KMS-11 (cell line): ENCODE measurements around the gene PRKCE.

Experiments
- H2AFZ ChIP-seq: fragments of 200-600 bp; sonication (generic); 2 replicates; pipeline ENCODE4 v1.6.1; 2016; ENCODE audit warnings: antibody characterized with exemption, mixed run types, low read depth
- H3K27ac ChIP-seq: fragments of 200-600 bp; sonication (generic); 2 replicates; pipeline ENCODE4 v1.6.1; 2016; ENCODE audit warnings: mild to moderate bottlenecking, mixed run types
- H3K27me3 ChIP-seq: fragments of 200-600 bp; sonication (generic); 2 replicates; pipeline ENCODE4 v1.6.1; 2017; ENCODE audit warnings: mild to moderate bottlenecking, low read depth, mixed run types, moderate library complexity; ENCODE audit not compliant: insufficient read depth
- H3K36me3 ChIP-seq: fragments of 200-600 bp; sonication (generic); 2 replicates; pipeline ENCODE4 v1.6.1; 2017; ENCODE audit warnings: mild to moderate bottlenecking, mixed run types; ENCODE audit not compliant: insufficient read depth
- H3K4me1 ChIP-seq: fragments of 200-600 bp; sonication (generic); 2 replicates; pipeline ENCODE4 v1.6.1; 2016; ENCODE audit warnings: mild to moderate bottlenecking, low read depth, mixed run types; ENCODE audit not compliant: poor library complexity, severe bottlenecking
- H3K4me2 ChIP-seq: fragments of 200-600 bp; sonication (generic); 2 replicates; pipeline ENCODE4 v1.7.0; 2016; ENCODE audit warnings: mild to moderate bottlenecking, mixed run types
- H3K4me3 ChIP-seq: fragments of 200-600 bp; sonication (generic); IDR thresholded peaks from 2 replicates; pipeline ENCODE4 v1.6.1; 2017; ENCODE audit warnings: low read depth, low read length, mixed read lengths; ENCODE audit not compliant: insufficient read depth
- H3K79me2 ChIP-seq: fragments of 200-600 bp; sonication (generic); 2 replicates; pipeline ENCODE4 v1.6.1; 2016; ENCODE audit warnings: low read depth, mixed run types; ENCODE audit not compliant: insufficient read depth
- H3K9ac ChIP-seq: fragments of 200-600 bp; sonication (generic); 2 replicates; pipeline ENCODE4 v1.6.1; 2016; ENCODE audit warnings: mild to moderate bottlenecking, mixed run types
- H4K20me1 ChIP-seq: fragments of 200-600 bp; sonication (generic); 2 replicates; pipeline ENCODE4 v1.6.1; 2016; ENCODE audit warnings: mild to moderate bottlenecking, mixed run types; ENCODE audit not compliant: insufficient read depth
- CTCF ChIP-seq: fragments of 200-600 bp; sonication (generic); conservative IDR thresholded peaks from 2 replicates; pipeline ENCODE4 v1.6.1; 2017; ENCODE audit warnings: low read depth, mild to moderate bottlenecking, antibody characterized with exemption, low read length, moderate library complexity, mixed read lengths

PRKCE gene

DNA sequence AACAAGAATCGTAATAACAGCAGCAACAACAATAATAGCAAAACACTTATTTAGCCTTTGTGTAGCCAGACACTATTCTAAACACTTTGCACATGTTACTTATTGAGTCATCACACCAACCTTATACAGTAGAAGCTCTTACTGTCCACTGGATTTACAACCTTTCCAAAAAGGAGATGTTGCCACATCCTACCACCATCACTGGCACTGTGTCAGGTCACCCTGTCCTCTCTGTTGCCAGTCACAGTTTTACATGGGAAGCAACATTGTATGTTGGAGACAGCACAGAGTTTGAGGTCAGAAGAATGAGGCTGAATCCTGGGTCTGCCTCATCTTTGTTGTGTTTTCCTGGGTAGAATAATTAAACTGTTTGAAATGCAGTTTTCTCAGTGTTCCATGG is 444.4 kb downstream of the PRKCE start:
- H3K9ac ChIP-seq, result no peak overlapping the region
- H3K79me2 ChIP-seq, result no peaks in the 10 kb centered on the region
- no peak overlapping the region for H3K27ac ChIP-seq
- H2AFZ ChIP-seq, result no peak overlapping the region
- no peaks in the 10 kb centered on the region for H3K27me3 ChIP-seq
- H3K4me1 ChIP-seq, result no peaks in the 10 kb centered on the region
- H3K4me3 ChIP-seq, result no peak overlapping the region
- H4K20me1 ChIP-seq, result no peaks in the 10 kb centered on the region
- H3K4me2 ChIP-seq, result no peak overlapping the region
- H3K36me3 ChIP-seq, result no peaks in the 10 kb centered on the region
- TF ChIP-seq CTCF, result no peak

- no peaks in the 10 kb centered on the region for H3K4me1 ChIP-seq
- H2AFZ ChIP-seq, result no peak overlapping the region
- H3K79me2 ChIP-seq, result no peaks in the 10 kb centered on the region
- no peak overlapping the region for H3K4me3 ChIP-seq
- no peak for TF ChIP-seq CTCF
- no peak overlapping the region for H3K9ac ChIP-seq
- H3K4me2 ChIP-seq, result no peak overlapping the region
- H4K20me1 ChIP-seq, result no peaks in the 10 kb centered on the region
- no peaks in the 10 kb centered on the region for H3K27me3 ChIP-seq
- no peaks in the 10 kb centered on the region for H3K36me3 ChIP-seq
- H3K27ac ChIP-seq, result no peak overlapping the region
Measured at GRCh38 chr2:46096260-46096659, 444.8 kb downstream of the PRKCE start.

DNA sequence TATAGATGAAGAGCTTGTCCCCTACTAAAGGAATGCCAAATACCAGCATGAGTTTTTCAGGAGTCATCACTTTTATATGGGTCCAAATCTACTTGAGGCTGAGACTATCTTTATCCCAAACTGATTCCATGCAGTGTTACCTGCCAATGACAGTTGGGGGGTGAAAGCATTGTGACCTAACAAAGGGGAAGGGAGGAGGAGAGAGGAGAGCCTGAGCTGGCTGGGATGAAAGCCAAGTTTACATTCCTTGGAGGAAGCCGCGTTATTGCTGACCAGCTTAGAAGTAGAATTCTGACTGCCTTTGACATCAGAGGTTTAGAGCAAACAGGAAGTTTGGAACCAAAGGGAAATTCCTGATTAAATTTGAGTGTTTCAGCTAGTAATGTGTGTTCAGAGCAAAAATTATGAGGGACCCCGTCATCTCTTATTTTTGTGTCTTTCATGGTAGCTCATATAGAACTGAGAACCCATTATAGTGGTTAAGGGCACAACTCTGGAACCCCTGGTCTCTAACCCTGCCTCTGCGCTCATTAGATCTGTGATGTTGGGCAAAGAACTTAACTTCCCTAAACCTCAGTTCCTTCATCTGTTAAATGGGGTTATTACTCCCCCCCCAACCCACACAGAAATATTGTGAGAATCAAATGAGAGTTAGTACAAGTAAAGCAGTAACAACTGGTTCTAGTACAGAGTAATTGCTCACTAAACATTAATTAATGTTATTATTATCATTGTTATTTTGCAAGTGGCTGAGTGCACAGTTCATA is 446.4 kb downstream of the PRKCE start:
- no peaks in the 10 kb centered on the region for H3K36me3 ChIP-seq
- no peak overlapping the region for H3K9ac ChIP-seq

DNA sequence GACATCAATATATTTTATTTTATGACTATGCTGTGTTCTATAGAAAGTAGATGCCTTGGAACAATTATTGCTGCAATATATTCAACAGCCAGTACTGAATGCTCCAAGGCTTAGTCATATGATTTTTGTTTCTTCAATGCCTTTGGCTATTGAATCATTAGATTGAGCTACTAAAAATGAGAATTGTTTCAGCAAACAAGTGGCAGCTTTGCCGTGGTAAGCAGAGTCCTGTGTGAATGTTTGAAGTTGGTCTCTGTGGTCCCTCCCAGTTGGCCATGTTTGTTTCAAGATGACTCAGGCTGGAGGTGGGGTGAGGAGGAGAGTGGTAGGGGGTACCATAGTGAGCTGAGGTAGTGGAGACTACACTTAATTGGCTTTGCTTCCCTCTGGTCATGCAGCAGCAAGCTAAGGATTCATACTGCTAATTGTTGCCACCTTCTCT is 447.2 kb downstream of the PRKCE start:
- Histone ChIP-seq H3K36me3 (no peaks in the 10 kb centered on the region), H3K4me2 (no peak overlapping the region), H4K20me1 (no peaks in the 10 kb centered on the region), H3K27me3 (no peaks in the 10 kb centered on the region), H2AFZ (no peak overlapping the region), H3K27ac (no peak overlapping the region), H3K4me3 (no peak overlapping the region), H3K4me1 (no peaks in the 10 kb centered on the region), H3K79me2 (no peaks in the 10 kb centered on the region), H3K9ac (no peak overlapping the region)
- TF ChIP-seq CTCF, result no peak

More for the DNA sequence above, 446.4 kb downstream of the PRKCE start:
- no peak overlapping the region for H3K27ac ChIP-seq
- no peak overlapping the region for H2AFZ ChIP-seq
- no peak overlapping the region for H3K4me3 ChIP-seq
- no peaks in the 10 kb centered on the region for H3K4me1 ChIP-seq
- no peak for TF ChIP-seq CTCF
- H3K4me2 ChIP-seq, result no peak overlapping the region
- no peaks in the 10 kb centered on the region for H4K20me1 ChIP-seq
- H3K79me2 ChIP-seq, result no peaks in the 10 kb centered on the region
- no peaks in the 10 kb centered on the region for H3K27me3 ChIP-seq
